Measurements from ENCODE around the gene IPO11.

The IPO11 gene

GRCh38 chr5:62575066-62575465 is 162.5 kb downstream of the IPO11 start:
- DNase-seq: no peak

GRCh38 chr5:62575489-62575888 is 162.9 kb downstream of the IPO11 start:
- DNase-seq: no peak

GRCh38 chr5:62576570-62577170 is 164.1 kb downstream of the IPO11 start:
- no peak for DNase-seq

GRCh38 chr5:62577488-62577887 is 164.9 kb downstream of the IPO11 start:
- DNase-seq: no peak

GRCh38 chr5:62578540-62578939 is 166.0 kb downstream of the IPO11 start, which contains the start of gene LRRC70:
LRRC70 (plus strand) TSS chr5:62578819; CDS start chr5:62579439, 620 bp downstream.
- no peak for DNase-seq

- no peak for DNase-seq
Observed at GRCh38 chr5:62579761-62580160, 167.2 kb downstream of the IPO11 start.

GRCh38 chr5:62581836-62582597 is 169.5 kb downstream of the IPO11 start:
- no peak for DNase-seq

- no peak for DNase-seq
Observed at GRCh38 chr5:62584391-62584790, 171.8 kb downstream of the IPO11 start.

GRCh38 chr5:62585306-62585705 is 172.7 kb downstream of the IPO11 start:
- DNase-seq: no peak

GRCh38 chr5:62585751-62586150 is 173.2 kb downstream of the IPO11 start:
- DNase-seq: no peak

- no peak for DNase-seq
Observed at GRCh38 chr5:62587737-62588136, 175.2 kb downstream of the IPO11 start.

GRCh38 chr5:62588668-62589067 is 176.1 kb downstream of the IPO11 start:
- no peak for DNase-seq

- no peak for DNase-seq
Observed at GRCh38 chr5:62589504-62589903, 176.9 kb downstream of the IPO11 start.

GRCh38 chr5:62590387-62590786 is 177.8 kb downstream of the IPO11 start:
- no peak for DNase-seq

GRCh38 chr5:62592558-62592957 is 180.0 kb downstream of the IPO11 start:
- DNase-seq: no peak

- DNase-seq: no peak
Observed at GRCh38 chr5:62593331-62593730, 180.8 kb downstream of the IPO11 start.

GRCh38 chr5:62594364-62594984 is 181.9 kb downstream of the IPO11 start:
- DNase-seq: no peak

- no peak for DNase-seq
Observed at GRCh38 chr5:62596096-62596495, 183.5 kb downstream of the IPO11 start.

- DNase-seq: no peak
Observed at GRCh38 chr5:62596691-62597090, 184.1 kb downstream of the IPO11 start.

- DNase-seq: no peak
Observed at GRCh38 chr5:62597314-62597713, 184.8 kb downstream of the IPO11 start.

- DNase-seq: no peak
Observed at GRCh38 chr5:62600560-62601252, 188.1 kb downstream of the IPO11 start.

GRCh38 chr5:62603934-62604333 is 191.4 kb downstream of the IPO11 start:
- DNase-seq: no peak

GRCh38 chr5:62605638-62606037 is 193.1 kb downstream of the IPO11 start:
- no peak for DNase-seq

GRCh38 chr5:62606878-62607277 is 194.3 kb downstream of the IPO11 start:
- no peak for DNase-seq
